OCI-LY1 (cell line): Measurements from ENCODE around the gene SALL4.

Source experiments
- H2AFZ ChIP-seq: fragments of 200-600 bp; sonication (generic), shearing (Covaris generic); 2 replicates; pipeline ENCODE4 v1.6.0; 2014; ENCODE audit warnings: antibody characterized with exemption, mild to moderate bottlenecking, low read length
- H3F3A ChIP-seq: fragments of 200-600 bp; sonication (generic), shearing (Covaris generic); 2 replicates; pipeline ENCODE4 v1.6.0; 2014; ENCODE audit warnings: mild to moderate bottlenecking, antibody characterized with exemption, low read length, moderate library complexity; ENCODE audit not compliant: insufficient read depth
- H3K27ac ChIP-seq: fragments of 200-600 bp; sonication (generic); 2 replicates; pipeline ENCODE4 v1.5.1; 2014; ENCODE audit warnings: low read length, mixed run types, mild to moderate bottlenecking, low read depth; ENCODE audit not compliant: poor library complexity, severe bottlenecking
- H3K27me3 ChIP-seq: fragments of 200-600 bp; sonication (generic); 2 replicates; pipeline ENCODE4 v1.6.0; 2014; ENCODE audit warnings: antibody characterized with exemption, mild to moderate bottlenecking, low read length, moderate library complexity; ENCODE audit not compliant: insufficient read depth
- H3K36me3 ChIP-seq: fragments of 200-600 bp; sonication (generic); 2 replicates; pipeline ENCODE4 v1.6.1; 2014; ENCODE audit warnings: mild to moderate bottlenecking, antibody characterized with exemption, low read length, moderate library complexity, mixed read lengths; ENCODE audit not compliant: insufficient read depth
- H3K4me1 ChIP-seq: fragments of 200-600 bp; sonication (generic); 2 replicates; pipeline ENCODE4 v1.5.1; 2014; ENCODE audit warnings: mild to moderate bottlenecking, low read length, moderate library complexity; ENCODE audit not compliant: insufficient read depth, severe bottlenecking
- H3K4me2 ChIP-seq: fragments of 200-600 bp; sonication (generic), shearing (Covaris generic); 2 replicates; pipeline ENCODE4 v1.6.1; 2014; ENCODE audit warnings: low read length
- H3K4me3 ChIP-seq: fragments of 200-600 bp; sonication (generic); 2 replicates; pipeline ENCODE4 v1.5.1; 2014; ENCODE audit warnings: low read length, low read depth, mild to moderate bottlenecking, mixed read lengths; ENCODE audit not compliant: poor library complexity, severe bottlenecking
- H3K79me2 ChIP-seq: fragments of 200-600 bp; shearing (Covaris generic); 2 replicates; pipeline ENCODE4 v1.6.1; 2016; ENCODE audit warnings: mixed run types, low read length, mixed read lengths; ENCODE audit not compliant: insufficient read depth
- H3K9ac ChIP-seq: fragments of 200-600 bp; sonication (generic), shearing (Covaris generic); 2 replicates; pipeline ENCODE4 v1.6.1; 2014; ENCODE audit warnings: mild to moderate bottlenecking, low read length, mixed read lengths
- H3K9me2 ChIP-seq: fragments of 200-600 bp; sonication (generic), shearing (Covaris generic); 2 replicates; pipeline ENCODE4 v1.6.1; 2014; ENCODE audit warnings: low read depth, mild to moderate bottlenecking, low read length, mixed read lengths
- H3K9me3 ChIP-seq: fragments of 200-600 bp; shearing (Covaris generic); 2 replicates; pipeline ENCODE4 v1.6.1; 2014; ENCODE audit warnings: low read length, mixed read lengths
- H4K20me1 ChIP-seq: fragments of 200-600 bp; sonication (generic), shearing (Covaris generic); 2 replicates; pipeline ENCODE4 v1.6.0; 2016; ENCODE audit warnings: mild to moderate bottlenecking, low read length; ENCODE audit not compliant: insufficient read depth
- CTCF ChIP-seq: fragments of 200-600 bp; sonication (generic), shearing (Covaris generic); IDR thresholded peaks from 2 replicates; pipeline ENCODE4 v1.5.1; 2017; ENCODE audit warnings: mild to moderate bottlenecking, antibody characterized with exemption, low read length, moderate library complexity, mixed read lengths
- EZH2 ChIP-seq: fragments of 200-600 bp; sonication (generic), shearing (Covaris generic); IDR thresholded peaks from 2 replicates; pipeline ENCODE4 v1.8.0; 2017; ENCODE audit warnings: borderline replicate concordance, mixed run types, mild to moderate bottlenecking, antibody characterized with exemption, low read length, moderate library complexity, mixed read lengths

Gene SALL4

GRCh38 chr20:51733070-51733469 is 69.3 kb downstream of the SALL4 start:
- Histone ChIP-seq H3K79me2 (no peaks in the 10 kb centered on the region), H3K4me1 (no peaks in the 10 kb centered on the region), H4K20me1 (no peaks in the 10 kb centered on the region), H2AFZ (no peak overlapping the region), H3F3A (no peaks in the 10 kb centered on the region), H3K4me2 (no peak overlapping the region), H3K9me3 (no peaks in the 10 kb centered on the region), H3K9me2 (no peaks in the 10 kb centered on the region), H3K27ac (no peak overlapping the region), H3K27me3 (no peaks in the 10 kb centered on the region), H3K4me3 (no peak overlapping the region), H3K9ac (no peak overlapping the region), H3K36me3 (no peaks in the 10 kb centered on the region)
- TF ChIP-seq CTCF (no peak), EZH2 (no peak)
